Measurements from ENCODE around the gene SRGAP1.
"Not testable (repeated sequence)": the region's sequence is repeated elsewhere in the genome, so short reads cannot be mapped to it uniquely, and the experiment has no call there.

The SRGAP1 gene

DNA sequence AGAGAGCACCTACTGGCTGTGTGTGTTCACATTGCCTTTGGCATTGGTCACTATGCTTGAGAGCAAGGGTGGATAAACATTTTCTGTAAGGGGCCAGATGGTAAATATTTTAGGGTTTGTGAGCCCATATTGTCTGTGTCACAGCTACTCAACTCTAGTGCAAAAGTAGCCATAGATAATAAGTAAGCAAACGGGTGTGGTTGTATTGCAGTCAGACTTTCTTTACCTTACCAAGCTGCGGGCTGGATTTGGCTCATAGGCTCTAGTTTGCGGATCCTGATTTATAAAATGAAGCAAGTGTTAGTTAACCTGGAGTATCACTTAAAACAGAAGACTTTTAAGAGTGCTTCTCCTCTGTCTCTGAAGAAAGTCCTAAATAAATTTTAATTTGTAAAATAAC lies 208.6 kb downstream of the SRGAP1 start:
- no peak for DNase-seq (ENCODE audit: low read depth in 2 of 2)

DNA sequence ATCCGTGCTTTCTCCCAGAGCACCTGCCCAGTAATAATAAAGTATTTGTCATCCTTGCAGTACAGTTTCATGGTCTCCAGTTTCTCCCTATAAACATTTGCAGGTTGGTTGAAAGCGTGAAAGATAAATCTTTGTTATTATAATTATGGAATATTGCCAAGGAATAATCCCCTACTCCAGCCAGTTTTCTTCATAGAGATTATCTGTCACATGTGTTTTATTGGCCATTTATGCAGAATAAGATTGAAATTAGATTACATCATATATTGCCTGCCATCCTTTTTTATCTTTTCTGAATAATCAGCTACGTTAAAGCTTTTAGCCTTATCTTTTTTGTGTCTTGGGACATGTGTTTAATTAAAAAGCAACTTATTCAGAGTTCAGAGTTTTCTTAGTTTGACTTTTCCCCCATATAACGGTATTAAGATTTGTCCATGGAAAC lies 209.6 kb downstream of the SRGAP1 start:
- no peak for DNase-seq (ENCODE audit: low read depth in 2 of 2)

DNA sequence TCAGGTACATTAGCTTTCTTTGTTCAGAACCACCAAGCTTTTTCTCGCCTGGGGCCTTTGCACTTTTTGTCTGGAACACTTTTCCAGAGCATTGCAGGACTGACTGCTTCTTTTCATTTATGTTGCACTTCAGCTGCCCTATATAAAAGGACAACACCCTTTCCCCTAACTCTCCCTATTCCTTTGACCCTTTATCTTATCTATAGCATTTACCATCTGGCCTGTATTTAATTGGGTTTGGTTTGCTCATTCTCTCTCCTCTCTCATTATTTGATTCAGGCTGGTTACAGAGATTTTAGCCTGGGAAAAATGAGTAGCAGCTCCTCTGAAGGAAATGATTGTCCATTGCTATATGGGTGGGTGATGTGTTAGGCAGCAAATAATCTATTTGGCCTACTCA lies 212.2 kb downstream of the SRGAP1 start:
- no peak for DNase-seq (ENCODE audit: low read depth in 2 of 2)

DNA sequence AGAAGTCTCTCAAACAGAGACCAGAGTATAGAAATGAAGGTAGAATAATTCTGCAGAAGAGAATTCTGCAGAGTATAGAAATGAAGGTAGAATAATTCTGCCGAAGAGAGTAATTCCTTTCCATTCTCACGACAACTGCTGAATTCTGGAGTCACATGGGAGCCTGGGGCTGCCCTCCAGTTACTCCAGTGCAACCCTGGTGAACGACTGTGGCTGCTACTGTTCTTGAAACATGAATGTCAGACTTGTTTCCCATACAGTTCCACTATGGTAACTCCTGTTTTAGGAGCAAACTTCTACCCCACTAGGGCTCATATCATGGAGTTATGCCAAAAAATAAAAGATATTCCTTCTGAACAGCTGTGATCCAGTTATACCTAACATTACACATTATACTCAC lies 213.2 kb downstream of the SRGAP1 start:
- no peak for DNase-seq (ENCODE audit: low read depth in 2 of 2)

DNA sequence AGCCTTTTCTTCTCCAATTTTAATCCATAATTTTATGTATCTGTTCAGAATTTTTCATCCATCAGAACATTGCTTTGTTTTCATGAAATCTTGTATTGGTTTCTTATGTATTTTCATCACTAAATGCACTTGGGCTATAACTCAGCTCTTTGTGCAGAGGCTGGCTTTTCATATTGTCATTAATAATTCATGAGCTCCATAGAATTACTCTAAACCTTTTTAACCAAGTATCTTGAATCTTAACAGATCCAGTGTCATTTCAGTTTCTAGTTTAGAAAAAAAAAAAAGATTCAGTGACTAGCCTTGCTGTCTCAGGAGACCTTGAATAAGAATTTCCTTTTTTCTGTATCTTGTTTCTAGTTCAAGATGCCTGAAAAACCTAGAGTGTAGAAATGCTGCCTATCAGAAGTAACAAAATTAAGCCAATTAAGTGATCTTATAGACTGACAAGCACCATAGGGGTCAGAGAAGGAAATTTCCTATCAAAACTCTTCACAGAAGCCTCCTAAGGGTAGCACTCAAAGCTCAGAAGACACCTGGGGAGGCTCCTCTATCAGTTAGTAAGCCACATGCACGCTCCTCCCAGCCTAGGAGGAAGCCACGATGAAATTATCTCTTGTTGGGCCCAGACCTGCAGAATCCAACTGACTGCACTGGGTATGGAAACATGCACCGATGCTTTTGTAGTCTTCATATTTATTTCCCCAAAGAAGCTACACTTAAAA lies 214.2 kb downstream of the SRGAP1 start:
- DNase-seq (ENCODE audit: low read depth in 2 of 2), result no peak

DNA sequence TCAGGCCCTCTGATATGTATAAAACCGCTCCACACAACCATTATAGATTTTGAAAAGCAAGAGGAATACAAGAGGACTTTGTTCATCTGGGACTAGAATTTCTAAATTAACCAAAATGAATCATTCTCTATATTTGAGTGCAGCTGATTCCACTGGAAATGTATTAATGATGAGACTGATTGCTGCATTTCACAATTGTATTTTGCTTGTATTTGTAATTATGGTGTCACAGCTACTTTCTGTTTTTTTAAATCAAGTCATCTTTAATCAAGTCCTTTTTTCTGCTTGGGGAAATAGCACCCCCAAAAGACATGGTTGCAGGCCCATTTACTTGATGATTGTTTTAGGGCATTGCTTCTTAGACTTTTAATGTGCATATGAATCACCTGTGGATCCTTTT lies 215.2 kb downstream of the SRGAP1 start:
- no peak for DNase-seq (ENCODE audit: low read depth in 2 of 2)

DNA sequence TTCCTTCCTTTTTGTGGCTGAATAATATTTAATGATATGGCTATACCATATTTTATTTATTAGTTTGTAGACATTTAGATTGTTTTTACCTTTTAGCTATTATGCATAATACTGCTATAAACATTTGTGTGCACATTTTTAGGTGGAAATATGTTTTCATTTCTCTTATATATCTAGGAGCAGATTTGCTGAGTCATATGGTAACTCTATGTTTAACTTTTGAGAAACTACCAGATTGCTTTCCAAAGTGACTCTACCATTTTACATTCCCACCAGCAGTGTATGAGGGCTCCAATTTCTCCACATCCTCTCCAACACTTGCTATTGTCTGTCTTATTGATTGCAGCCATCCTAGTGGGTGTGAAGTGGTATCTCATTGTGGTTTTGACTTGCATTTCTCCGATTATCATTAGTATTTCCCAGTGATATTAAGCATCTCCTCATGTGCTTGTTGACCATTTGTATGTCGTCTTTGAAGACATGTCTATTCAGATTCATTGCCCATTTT lies 217.4 kb downstream of the SRGAP1 start:
- DNase-seq (ENCODE audit: low read depth in 2 of 2), result no peak

DNA sequence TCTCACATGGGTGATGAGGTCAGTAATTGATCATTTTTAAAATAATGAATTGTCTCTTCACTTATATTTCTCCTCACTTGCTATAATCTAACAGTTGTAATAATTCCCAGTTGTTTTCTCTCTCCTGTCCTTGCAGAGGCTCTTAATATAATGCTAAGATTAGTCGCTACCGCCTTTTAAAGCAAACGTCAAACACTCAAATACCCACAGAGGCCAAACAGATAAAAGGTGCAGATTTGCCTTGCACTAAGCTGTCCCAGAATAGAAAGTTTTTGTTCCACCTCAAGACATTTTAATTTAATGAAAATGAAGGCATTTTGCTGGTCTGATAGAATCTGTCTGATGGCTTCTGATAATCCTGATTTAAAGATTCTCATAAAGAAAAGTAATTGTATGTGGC lies 218.6 kb downstream of the SRGAP1 start:
- no peak for DNase-seq (ENCODE audit: low read depth in 2 of 2)

DNA sequence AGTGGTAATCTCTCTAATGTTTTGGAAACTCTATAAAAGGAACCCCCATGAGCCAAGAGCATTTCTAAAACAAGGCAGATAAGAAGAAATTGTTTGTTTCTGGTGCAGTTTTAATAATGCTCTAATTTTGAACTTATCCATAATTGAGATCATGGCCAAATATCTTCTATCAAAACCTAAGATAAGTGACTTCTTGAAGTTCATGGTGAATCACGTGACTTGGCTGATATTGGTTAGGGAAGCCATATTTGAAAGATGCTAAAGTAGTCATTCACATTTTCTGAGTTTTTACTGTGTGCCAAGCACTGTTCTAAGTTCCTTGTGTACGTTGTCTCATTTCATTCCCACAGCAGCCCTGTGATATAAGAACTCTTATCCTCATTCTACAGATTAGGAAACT lies 219.7 kb downstream of the SRGAP1 start:
- DNase-seq (ENCODE audit: low read depth in 2 of 2), result no peak

DNA sequence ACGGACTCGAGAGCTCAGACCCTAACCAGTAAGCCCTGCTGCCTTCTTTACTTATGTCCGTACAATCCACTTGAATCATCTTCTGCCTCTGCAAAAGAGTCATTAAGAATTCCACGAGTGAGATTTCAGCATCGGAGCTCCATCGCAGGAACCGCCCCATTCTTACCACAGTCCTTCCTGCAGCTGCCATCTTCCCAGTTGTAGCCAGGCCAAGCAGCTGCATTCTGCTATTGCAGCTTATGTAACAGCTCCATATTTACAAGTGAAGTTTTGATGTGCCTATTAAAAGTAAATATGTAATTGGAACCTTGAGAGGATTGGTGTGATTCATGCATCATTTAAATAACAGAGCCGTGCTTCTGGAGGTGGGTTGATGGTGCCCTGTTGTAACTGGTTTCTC lies 220.2 kb downstream of the SRGAP1 start:
- DNase-seq (ENCODE audit: low read depth in 2 of 2), result no peak

DNA sequence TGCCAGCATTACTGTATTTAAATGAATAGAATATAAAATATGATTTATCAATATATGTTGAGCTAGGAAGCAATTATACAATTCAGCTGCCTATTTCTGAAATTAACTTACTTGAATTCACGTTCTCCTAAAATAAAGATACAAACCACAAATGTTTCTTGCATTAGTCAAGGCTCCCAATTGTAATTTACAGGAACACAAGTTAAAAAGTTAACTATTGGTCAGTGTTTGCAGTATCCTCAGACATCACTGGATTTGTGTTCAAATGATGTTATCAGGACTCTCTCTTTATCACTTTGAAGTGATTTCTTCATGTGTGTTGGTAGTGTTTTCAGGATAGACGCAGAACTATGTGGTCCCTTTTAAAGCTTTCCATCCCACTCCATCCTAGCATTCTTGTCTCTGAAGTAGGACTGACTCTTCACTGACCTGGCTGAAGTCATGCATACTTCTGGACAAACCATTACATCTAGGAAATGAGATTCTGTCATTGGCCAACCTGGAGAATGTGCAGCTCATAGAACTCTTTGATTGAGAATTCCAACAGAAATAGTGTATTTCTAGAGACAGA lies 221.5 kb downstream of the SRGAP1 start:
- DNase-seq (ENCODE audit: low read depth in 2 of 2), result no peak

DNA sequence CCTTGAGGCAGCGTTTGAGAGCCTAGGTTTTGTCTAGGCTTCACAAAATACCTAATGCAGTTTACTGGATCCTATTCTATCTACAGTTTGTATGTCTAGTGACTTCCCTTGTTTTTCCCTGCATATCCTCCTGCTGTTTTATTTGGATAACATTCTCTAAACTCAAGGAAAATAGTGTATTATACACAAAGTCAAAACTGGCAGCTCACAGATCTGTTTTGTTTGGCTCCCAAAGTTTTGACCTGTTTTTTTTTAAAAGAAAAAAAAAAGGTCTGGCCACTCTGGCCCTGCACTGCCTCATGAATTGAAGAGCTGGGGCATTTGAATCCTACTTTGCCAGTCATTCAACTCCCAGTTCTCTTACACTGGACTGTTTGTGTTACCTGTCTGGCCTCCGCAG lies 222.3 kb downstream of the SRGAP1 start:
- DNase-seq (ENCODE audit: low read depth in 2 of 2), result no peak

DNA sequence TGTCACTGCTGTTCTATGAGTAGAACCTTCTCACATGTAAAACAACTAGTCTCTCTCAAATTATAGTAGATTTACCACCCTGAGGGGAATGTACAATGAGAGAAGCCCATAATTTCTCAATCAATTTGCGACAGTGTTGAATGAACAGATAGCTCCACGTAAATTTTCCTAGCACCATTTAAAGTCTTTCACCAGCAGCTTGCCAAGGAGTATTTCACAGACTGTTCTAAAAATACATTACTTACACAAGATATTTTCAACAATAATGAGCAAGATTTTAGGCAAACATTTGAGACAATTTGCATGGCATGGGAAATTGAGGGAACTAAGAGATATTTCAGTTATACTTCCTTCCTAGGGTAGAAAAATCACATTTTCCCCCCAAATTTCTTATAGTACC lies 226.0 kb downstream of the SRGAP1 start:
- DNase-seq (ENCODE audit: low read depth in 2 of 2), result no peak

DNA sequence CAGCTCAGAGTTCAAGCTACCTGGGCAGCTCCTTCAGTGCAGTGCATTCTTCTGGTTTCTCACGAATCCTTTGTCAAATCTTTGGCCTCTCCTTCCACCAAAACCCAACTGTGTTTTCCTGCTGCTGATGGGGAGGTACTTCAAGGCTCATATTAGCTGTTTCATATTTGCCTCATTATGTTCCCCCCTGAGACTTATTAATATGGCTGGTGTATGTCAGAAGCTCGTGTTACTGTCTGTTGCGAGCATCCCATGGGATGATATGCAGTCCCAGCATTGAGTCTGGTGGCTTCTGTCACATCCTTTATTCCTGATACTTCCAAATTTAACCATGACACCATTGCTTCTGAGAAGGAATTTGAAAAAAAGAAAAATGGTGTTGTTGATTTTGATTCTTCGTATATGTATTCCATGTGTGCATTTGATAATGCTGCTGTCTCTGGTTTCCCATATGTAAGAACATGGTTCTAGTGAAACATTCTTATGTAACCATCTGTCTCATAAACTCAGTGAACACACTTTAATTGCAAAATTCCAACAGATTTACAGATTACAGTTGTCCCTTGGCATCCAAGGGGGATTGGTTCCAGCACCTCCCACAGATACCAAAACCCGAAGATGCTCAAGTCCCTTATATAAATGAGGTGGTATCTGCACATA lies 228.5 kb downstream of the SRGAP1 start:
- DNase-seq (ENCODE audit: low read depth in 2 of 2), result no peak

DNA sequence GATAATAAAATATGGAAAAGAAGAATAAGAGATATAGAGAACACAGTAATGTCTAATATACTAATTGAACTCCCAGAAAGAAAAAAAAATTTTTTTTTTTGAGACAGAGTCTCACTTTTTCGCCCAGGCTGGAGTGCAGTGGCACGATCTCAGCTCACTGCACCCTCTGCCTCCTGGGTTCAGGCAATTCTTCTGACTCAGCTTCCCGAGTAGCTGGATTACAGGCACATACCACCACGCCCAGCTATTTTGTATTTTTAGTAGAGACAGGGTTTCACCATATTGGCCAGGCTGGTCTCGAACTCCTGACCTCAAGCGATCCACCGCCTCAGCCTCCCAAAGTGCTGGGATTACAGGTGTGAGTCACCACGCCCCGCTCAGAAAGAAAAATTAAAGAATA lies 232.1 kb downstream of the SRGAP1 start:
- not testable (repeated sequence) for DNase-seq (ENCODE audit: low read depth in 2 of 2)

DNA sequence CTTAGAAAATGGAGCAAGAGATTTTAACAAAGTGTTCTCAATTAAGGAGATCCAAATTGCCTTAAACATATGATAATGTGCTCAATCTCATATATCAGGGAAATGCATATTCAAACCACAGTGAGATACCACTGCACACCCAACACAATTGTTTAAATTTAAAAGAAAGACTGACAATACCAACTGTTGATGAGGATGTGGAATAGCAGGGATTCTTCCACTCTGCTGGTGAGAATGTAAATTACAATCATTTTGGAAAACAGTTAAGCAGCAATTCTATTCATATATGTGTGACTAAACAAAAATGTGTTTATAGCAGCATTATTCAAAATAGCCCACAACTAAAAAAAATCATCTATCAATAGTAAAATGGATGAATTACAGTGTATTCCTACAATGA lies 233.4 kb downstream of the SRGAP1 start:
- no peak for DNase-seq (ENCODE audit: low read depth in 2 of 2)

DNA sequence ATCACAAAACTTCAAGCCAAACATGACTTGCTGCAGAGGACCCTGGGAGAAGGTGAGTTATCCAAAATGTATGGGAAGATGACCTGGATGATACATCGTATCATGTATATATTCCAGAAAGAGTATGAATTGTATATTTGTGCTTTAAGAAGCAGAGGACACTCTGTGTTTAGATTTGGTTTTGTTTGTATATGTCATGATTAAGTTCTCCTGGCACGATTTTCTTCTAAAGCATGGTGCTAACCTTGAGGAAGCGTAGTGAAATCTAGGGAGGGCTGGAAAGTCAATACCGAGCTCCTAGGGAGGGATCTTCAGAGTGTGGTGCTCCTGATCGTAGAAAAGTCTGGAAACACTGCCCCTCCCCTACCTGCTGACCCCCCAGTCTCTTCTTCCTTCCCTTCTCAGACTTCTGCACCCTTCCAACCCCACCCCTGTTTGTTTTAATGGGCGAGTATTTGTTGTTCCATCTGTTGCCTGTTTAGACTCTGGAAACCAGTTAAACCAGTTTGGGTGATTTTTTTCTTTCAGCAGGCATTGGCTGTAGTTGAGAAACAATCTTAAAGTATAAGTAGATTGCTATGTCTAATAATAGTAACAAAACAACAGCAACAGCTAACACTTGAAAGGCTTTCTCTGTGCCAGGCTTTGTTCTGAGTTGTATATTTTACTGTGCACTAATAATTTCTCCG lies 236.0 kb downstream of the SRGAP1 start:
- DNase-seq (ENCODE audit: low read depth in 2 of 2), result no peak

DNA sequence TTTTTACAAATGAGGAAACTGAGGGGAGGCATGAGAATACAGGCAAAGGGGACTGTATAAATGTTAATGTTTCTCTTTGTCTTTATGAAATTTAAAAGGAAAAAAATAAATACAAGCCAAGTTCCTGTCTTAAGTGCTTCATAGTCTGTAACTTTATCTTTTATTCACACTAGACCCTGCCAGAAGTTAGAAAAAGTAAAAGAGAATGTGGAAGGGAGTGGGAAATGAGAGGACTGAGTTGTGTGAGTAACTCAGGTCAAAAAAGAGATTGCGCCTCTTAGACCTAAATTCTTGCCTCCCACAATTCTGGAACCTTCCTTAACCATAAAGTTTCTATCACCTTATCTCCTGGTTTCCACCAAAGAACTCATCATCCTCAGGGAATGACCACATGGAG lies 236.5 kb downstream of the SRGAP1 start:
- no peak for DNase-seq (ENCODE audit: low read depth in 2 of 2)

DNA sequence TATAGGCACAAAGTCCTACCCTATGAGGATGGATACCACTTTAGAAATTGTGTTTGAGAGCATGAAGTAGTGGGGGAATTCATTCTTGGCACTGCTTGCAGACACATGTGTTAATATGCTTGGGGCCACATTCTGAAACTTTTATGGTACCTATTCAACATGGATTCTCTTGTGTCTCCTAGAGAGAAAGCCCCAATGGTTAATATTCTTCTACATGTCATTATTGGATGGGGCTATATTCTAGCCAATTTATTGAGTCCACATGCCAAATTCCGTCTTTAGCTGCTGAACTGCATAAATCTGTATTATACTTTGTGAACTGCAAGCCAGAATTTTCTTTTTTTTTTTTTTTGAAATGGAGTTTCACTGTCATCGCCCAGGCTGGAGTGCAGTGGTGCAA lies 237.6 kb downstream of the SRGAP1 start:
- DNase-seq (ENCODE audit: low read depth in 2 of 2), result no peak

DNA sequence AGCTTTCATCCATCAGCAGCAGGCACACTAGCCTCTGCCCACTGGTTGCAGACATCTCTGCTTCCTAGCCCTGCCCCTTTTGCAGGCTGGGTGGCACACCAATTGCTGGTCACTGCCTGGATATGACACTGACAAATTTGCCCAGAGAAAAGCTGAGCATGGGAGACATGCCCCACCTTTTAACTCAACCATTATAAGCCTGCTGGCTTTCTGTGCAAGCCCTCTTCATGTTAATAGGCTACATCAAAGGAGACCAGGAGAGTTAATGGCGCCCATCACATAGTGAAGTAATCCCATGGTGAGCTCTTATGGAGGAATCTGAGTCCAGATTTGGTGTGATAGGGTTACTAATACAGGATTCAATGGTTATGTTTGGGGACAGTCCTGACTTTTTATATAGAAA lies 238.4 kb downstream of the SRGAP1 start:
- no peak for DNase-seq (ENCODE audit: low read depth in 2 of 2)

DNA sequence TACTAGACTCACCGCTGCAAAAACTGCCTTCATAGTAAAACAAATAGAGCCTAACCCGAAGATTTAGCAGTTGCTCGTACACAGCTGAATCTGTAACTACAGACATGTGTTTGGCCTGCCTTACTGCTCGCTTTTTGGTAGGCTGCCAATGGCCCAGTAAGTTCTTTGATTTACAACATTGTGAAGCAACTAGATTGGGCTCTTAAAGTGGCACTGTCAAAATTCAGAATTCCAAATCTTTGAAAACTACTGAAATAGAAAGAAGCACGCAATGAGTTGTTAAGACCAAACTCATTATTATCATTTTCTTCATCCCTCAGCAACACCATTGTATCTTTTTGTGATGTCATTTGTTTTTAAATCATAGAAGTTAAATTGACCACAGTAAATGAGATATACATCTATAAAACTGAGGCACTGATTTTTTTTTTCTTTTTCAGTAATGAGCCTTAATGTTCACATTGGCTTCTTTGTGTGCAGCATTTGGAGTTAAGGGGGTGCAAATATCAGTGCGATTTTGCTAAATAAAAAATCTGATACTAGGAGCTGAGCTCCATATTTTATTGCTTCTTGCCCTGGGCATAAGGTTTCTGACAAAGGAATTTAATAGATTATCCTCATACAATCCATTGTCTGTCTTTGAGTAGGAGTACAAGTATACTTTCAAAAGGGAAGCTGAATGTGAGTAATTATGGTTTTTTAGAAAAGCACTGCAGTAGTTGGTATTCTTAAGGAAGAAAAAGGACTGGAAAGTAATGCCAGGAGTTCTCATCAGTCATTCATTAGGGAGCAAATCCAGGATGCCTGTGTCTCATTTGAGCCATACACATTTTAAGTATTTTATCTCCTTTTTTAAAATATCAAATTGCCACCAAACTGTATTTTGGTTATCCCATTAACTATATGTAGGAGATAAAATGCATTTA lies 239.0 kb downstream of the SRGAP1 start:
- DNase-seq (ENCODE audit: low read depth in 2 of 2), result no peak

All from stimulated activated CD4-positive, alpha-beta T cell treated with anti-CD3 and anti-CD28 coated beads, Interleukin-1b, Interleukin-23, amount 100 ng/mL, for 4 hours (primary cell).